HG02798 (cell line): ENCODE data around the gene C3.
"Not testable (repeated sequence)": the region's sequence is repeated elsewhere in the genome, so short reads cannot be mapped to it uniquely, and the experiment has no call there.

Source experiments
- ATAC-seq: cut with Tn5 transposase; IDR thresholded peaks from one replicate; pipeline ENCODE4 v1.9.1; 2021; ENCODE audit warnings: mild to moderate bottlenecking; ENCODE audit not compliant: unreplicated experiment, poor library complexity

The C3 gene

GRCh38 chr19:6714749-6715555 is 5.5 kb downstream of the C3 start:
- no peak for ATAC-seq

- ATAC-seq: no peak
These were observed 6.4 kb downstream of the C3 start for GRCh38 chr19:6713773-6714692.

GRCh38 chr19:6712692-6713670 is 7.5 kb downstream of the C3 start:
- no peak for ATAC-seq

- no peak for ATAC-seq
These were observed 8.2 kb downstream of the C3 start for GRCh38 chr19:6712231-6712630.

GRCh38 chr19:6711605-6712004 is 8.8 kb downstream of the C3 start:
- no peak for ATAC-seq

- ATAC-seq: no peak
These were observed 9.4 kb downstream of the C3 start for GRCh38 chr19:6711078-6711361.

- ATAC-seq: no peak
These were observed 10.0 kb downstream of the C3 start for GRCh38 chr19:6710273-6711077.

- ATAC-seq: no peak
These were observed 10.9 kb downstream of the C3 start for GRCh38 chr19:6709549-6709948.

- ATAC-seq: not testable (repeated sequence)
These were observed 11.5 kb downstream of the C3 start for GRCh38 chr19:6708913-6709312.

GRCh38 chr19:6708346-6708745 is 12.1 kb downstream of the C3 start:
- ATAC-seq: no peak

- ATAC-seq: no peak
These were observed 12.8 kb downstream of the C3 start for GRCh38 chr19:6707658-6708018.

- ATAC-seq: no peak
These were observed 13.3 kb downstream of the C3 start for GRCh38 chr19:6707011-6707657.

GRCh38 chr19:6706633-6706958 is 13.9 kb downstream of the C3 start:
- ATAC-seq: no peak

GRCh38 chr19:6705931-6706632 is 14.4 kb downstream of the C3 start:
- ATAC-seq: no peak

GRCh38 chr19:6700586-6701316 is 19.7 kb downstream of the C3 start:
- ATAC-seq: no peak

GRCh38 chr19:6699935-6700334 is 20.5 kb downstream of the C3 start:
- no peak for ATAC-seq

- ATAC-seq: no peak
These were observed 23.2 kb downstream of the C3 start for GRCh38 chr19:6697291-6697690.

- ATAC-seq: no peak
These were observed 24.1 kb downstream of the C3 start for GRCh38 chr19:6696239-6696820.
